GM10248 (cell line): ENCODE measurements around the gene LAIR2.

Source experiments
- CTCF ChIA-PET: fragments of 300-600 bp; sonication (Branson Sonifier 250); formaldehyde crosslinking; extraction: SDS; loops from one replicate; lab custom pipeline; 2021; ENCODE audit warnings: antibody characterized with exemption; lab: Yijun Ruan, JAX
- POLR2A ChIA-PET: fragments of 350-650 bp; sonication (Branson Sonifier 250); formaldehyde crosslinking; extraction: SDS; loops from one replicate; lab custom pipeline; 2020; ENCODE audit warnings: antibody characterized with exemption; lab: Yijun Ruan, JAX
- DNase-seq: peaks from one replicate; pipeline ENCODE4 v3.0.0; 2012; ENCODE audit errors: extremely low spot score
- CTCF ChIP-seq: IDR thresholded peaks from 2 replicates; pipeline ENCODE4 v1.5.1; 2012; ENCODE audit warnings: mild to moderate bottlenecking, low read depth; ENCODE audit errors: extremely low read depth, missing control alignments, control extremely low read depth

Gene LAIR2

GRCh38 chr19:54558339-54558738 is 55.7 kb downstream of the LAIR2 start:
- CTCF ChIA-PET, result interaction anchor here (0.8 to 1.8 kb wide), 5 partner anchors 12 to 116 kb away, joined by 3 to 5 read pairs (median 3); no protein-coding TSS in a partner anchor
- no peak for DNase-seq
- POLR2A ChIA-PET, result no interaction called here
- no peak for TF ChIP-seq CTCF
